ENCODE results near the gene KCNH3. TPM values are rescaled to one million over a fixed set of nuclear protein-coding genes. Genes with fewer than 3 reads are reported as not detected.
A peak's percentile ranks its signal among the peaks of the same experiment; 100 is the strongest.

KCNH3 gene
- total RNA-seq, 2 donors from 2014 or later = 1.1 to 1.3 TPM

DNA sequence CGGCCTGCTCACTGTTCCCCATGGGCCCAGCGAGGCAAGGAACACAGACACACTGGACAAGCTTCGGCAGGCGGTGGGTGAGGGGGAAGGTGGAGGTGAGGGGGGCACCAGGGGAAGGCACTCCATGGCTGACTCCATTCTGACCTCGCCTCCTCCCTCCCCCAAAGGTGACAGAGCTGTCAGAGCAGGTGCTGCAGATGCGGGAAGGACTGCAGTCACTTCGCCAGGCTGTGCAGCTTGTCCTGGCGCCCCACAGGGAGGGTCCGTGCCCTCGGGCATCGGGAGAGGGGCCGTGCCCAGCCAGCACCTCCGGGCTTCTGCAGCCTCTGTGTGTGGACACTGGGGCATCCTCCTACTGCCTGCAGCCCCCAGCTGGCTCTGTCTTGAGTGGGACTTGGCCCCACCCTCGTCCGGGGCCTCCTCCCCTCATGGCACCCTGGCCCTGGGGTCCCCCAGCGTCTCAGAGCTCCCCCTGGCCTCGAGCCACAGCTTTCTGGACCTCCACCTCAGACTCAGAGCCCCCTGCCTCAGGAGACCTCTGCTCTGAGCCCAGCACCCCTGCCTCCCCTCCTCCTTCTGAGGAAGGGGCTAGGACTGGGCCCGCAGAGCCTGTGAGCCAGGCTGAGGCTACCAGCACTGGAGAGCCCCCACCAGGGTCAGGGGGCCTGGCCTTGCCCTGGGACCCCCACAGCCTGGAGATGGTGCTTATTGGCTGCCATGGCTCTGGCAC lies 18.5 kb downstream of the KCNH3 start:
- no peaks in the 10 kb centered on the region for H3K27me3 Mint-ChIP-seq
- H3K4me1 Mint-ChIP-seq = peaks cover 3% of the 10 kb centered on the region
- no peak overlapping the region for H3K4me3 Mint-ChIP-seq
- peaks cover 51% of the 10 kb centered on the region for H3K36me3 Mint-ChIP-seq (ENCODE audit: low read depth)
- no peak for ATAC-seq (replicated peaks)
- H3K27ac Mint-ChIP-seq = peak overlapping the region; percentile 23
- H3K9me3 Mint-ChIP-seq = no peaks in the 10 kb centered on the region

DNA sequence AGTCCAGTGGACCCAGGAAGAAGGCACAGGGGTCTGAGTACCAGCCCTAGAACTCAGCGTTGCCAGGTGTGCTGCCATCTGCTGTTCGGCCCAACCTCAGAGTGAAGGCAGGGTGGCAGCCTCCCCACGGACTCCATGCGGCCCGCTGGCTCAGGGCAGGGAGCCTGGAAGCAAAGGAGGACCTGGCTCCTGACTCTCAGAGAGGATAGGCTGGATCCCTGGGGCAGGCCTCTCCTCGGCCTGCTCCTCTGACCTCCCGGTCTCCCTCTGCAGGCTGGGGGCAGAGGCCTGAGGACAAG lies 19.0 kb downstream of the KCNH3 start:
- Mint-ChIP-seq H3K36me3 (ENCODE audit: low read depth) (peaks cover 56% of the 10 kb centered on the region), H3K9me3 (no peaks in the 10 kb centered on the region), H3K27ac (no peak overlapping the region), H3K27me3 (no peaks in the 10 kb centered on the region), H3K4me1 (peaks cover 3% of the 10 kb centered on the region), H3K4me3 (no peak overlapping the region)
- no peak for ATAC-seq (replicated peaks)

DNA sequence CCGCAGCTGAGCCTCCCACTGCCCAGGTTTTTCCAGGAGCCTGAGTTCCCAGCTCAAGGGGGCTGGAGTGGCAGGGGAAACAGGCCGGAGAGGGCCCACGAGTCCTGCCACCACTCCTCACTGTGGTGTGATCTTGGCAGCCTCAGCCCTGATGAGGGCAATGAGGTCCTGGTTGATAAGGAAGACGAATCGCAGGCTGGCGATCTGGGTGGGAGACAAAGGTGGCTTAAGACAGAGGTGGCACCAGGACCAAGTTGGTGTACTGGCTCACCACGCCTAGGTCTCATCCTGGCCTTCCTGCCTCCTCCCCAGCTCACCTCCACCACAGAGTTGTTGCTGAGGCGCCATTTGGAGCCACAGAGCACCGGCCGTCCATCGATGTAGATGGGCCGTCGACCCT lies 19.7 kb downstream of the KCNH3 start:
- peaks cover 3% of the 10 kb centered on the region for H3K4me1 Mint-ChIP-seq

DNA sequence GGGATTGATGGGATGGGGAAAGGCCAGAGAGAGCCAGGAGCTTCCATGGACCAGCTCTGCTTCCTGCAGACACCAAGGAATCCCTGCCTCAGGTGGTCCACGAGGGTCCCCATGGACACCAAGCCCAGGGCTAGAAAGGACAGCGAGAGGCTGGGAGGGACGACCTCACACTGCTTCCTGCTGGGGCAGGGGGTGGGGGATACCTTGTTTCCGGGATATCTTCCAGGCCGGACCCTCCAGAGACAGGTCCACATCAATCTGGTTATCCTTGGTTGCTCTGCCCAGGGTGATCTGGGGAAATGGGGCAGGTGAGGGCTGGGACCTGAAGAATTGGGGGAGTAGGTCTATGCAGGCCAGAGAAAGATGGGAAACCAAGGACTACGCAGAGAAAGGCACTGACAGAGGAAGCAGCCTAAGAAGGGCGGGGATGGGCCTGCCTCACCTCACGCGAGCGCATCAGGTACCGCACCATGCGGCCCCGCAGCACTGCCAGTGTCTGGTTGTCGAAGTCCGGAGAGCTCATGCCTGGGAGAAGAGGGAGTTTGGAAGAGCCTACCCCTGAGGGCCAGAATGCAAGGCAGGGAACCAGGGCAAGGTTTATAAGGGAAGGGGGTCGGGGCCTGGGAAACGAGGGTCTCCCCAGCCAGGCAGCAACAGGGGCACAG lies 20.3 kb downstream of the KCNH3 start:
- Mint-ChIP-seq H3K4me3 (no peak overlapping the region), H3K4me1 (peaks cover 3% of the 10 kb centered on the region), H3K9me3 (no peaks in the 10 kb centered on the region), H3K36me3 (ENCODE audit: low read depth) (peaks cover 64% of the 10 kb centered on the region), H3K27me3 (no peaks in the 10 kb centered on the region), H3K27ac (no peak overlapping the region)
- no peak for ATAC-seq (replicated peaks)

More for the DNA sequence above, 19.7 kb downstream of the KCNH3 start:
- no peak overlapping the region for H3K4me3 Mint-ChIP-seq
- no peak for ATAC-seq (replicated peaks)
- no peaks in the 10 kb centered on the region for H3K9me3 Mint-ChIP-seq
- peaks cover 58% of the 10 kb centered on the region for H3K36me3 Mint-ChIP-seq (ENCODE audit: low read depth)
- H3K27me3 Mint-ChIP-seq = no peaks in the 10 kb centered on the region
- no peak overlapping the region for H3K27ac Mint-ChIP-seq

DNA sequence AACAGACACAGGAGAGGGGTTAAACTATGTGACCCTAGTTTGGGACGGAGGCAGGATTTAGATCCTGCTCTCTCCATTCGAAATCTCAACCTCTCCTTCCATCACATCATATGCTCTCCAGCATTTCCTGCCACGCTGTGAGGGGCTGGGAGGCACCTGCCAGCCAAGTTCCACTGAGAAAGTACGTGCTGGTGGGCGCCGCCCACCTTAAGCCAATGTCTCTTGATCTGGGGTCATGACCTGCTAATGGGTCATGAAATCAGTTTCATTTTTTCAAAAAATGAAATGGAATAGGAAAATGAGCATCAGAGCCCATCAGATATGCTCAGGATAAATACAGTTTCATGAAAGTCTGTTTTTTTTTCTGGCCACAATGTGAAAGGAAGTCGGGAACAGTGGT lies 21.9 kb downstream of the KCNH3 start:
- H3K9me3 Mint-ChIP-seq = no peaks in the 10 kb centered on the region
- H3K27me3 Mint-ChIP-seq = no peaks in the 10 kb centered on the region
- peaks cover 7% of the 10 kb centered on the region for H3K4me1 Mint-ChIP-seq
- peaks cover 79% of the 10 kb centered on the region for H3K36me3 Mint-ChIP-seq (ENCODE audit: low read depth)
- ATAC-seq (replicated peaks) = no peak
- H3K4me3 Mint-ChIP-seq = no peak overlapping the region
- H3K27ac Mint-ChIP-seq = peak overlapping the region; percentile 22

DNA sequence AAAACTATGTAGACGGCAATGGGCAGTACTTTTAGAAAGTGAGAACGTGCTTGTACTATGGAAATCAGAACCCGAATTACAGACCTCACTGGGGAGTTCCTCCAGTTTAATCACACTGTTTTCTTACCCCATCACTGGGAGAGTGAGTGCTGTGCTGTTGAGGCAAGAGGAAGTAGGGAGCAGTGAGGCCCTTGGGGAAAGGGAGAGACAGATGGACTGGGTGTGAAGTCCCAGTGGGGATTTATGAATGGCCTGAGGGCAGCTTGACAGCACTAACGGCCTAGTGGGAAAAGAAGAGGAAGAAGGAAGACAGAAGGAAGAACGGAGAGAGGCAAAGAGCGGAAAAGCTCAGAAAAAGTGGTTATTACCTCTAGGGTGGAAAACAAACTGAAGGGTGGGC lies 23.4 kb downstream of the KCNH3 start:
- Mint-ChIP-seq H3K27me3 (no peaks in the 10 kb centered on the region), H3K4me1 (peaks cover 9% of the 10 kb centered on the region), H3K27ac (no peak overlapping the region), H3K9me3 (no peaks in the 10 kb centered on the region), H3K4me3 (no peak overlapping the region), H3K36me3 (ENCODE audit: low read depth) (peaks cover 70% of the 10 kb centered on the region)
- no peak for ATAC-seq (replicated peaks)

DNA sequence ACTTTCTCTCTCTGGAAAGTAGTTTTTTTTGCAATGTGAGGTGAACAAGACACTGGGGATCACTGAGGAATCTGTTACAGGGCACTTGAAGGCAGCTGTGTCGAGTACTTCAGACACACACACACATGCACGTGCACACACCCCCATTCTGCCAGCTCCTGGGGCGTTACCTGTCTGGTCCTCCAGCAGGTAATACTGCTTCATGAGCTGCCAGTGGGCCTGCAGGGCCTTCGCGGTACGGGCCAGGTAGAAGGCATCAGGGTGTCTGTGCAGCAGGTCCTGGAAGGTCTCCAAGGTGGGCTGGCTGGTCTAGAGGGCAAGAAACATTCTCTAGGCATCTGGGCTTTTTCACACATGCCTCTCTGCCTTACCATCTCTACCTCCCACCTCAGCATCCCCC lies 24.0 kb downstream of the KCNH3 start:
- H3K9me3 Mint-ChIP-seq = no peaks in the 10 kb centered on the region
- no peaks in the 10 kb centered on the region for H3K27me3 Mint-ChIP-seq
- no peak for ATAC-seq (replicated peaks)
- H3K4me3 Mint-ChIP-seq = no peak overlapping the region
- no peak overlapping the region for H3K27ac Mint-ChIP-seq
- H3K36me3 Mint-ChIP-seq (ENCODE audit: low read depth) = peaks cover 72% of the 10 kb centered on the region
- H3K4me1 Mint-ChIP-seq = peaks cover 9% of the 10 kb centered on the region

DNA sequence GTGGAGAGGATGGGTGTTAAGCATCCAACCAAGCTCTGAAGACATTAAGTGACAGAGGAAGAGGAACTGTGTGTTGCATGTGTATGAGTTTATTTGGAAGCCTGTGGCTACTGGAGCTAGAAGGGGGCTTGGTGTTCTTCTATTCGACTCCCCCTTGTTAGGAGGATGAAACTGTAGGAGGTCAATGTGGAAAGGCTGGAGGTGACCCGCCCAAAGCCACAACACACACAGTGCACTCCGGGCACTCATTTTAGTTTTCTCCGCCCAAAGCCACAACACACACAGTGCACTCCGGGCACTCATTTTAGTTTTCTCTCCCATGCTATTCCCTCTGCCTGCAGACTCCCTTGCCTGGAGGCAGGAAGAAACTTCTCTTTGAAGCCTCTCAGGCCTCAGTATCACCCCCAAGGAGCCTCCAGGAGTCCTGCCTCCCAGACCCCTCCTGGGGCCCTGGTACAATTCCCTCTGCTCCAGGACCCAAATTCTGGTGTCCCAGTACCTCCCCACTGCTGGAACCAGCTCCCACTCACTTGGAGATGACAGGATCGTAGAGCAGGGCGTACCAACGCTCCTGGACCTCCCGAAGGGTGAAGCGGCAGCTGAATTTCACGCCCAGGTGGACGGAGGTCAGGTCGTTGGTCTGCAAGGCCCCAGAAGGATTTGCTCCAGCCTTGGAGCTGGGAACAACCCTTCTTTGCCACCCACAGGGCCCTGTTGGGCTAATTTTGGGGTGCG lies 25.3 kb downstream of the KCNH3 start:
- H3K9me3 Mint-ChIP-seq = no peaks in the 10 kb centered on the region
- H3K27me3 Mint-ChIP-seq = no peaks in the 10 kb centered on the region
- no peak overlapping the region for H3K4me3 Mint-ChIP-seq
- peaks cover 68% of the 10 kb centered on the region for H3K36me3 Mint-ChIP-seq (ENCODE audit: low read depth)
- H3K27ac Mint-ChIP-seq = peak overlapping the region; percentile 41
- no peak for ATAC-seq (replicated peaks)
- peaks cover 16% of the 10 kb centered on the region for H3K4me1 Mint-ChIP-seq

DNA sequence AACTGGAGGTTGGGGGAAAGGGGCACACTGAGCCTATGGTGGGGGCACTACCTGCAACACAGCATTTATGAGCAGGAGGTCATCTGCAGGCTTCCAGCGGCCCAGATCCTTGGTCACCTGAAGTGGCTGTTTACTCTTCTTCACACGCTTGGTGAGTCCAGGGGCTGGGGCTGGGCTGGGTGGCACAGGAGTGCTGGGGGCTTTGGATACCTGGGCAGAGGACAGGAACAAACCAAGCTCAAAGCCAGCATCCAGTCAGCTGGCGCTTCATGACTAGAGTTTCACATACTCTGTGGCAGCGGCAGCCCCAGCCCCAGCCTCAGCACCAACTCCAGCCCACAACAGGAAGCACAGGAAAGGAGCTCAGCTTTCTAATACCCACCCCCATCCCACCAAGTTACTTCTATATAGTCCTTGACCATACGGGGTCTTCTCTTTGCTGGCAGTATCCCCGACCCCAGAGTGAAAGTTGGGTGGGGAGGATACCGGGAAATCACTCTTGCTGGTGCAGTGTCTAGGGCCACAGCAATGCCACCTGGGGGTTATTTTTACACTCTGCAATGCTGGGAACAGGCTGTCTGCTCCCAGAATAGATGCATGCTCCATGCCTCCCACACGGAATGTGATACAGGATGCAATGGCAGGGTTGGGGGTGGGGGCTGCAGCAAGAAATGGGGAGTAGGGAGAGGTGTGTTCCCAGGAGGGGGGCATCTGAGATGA lies 26.0 kb downstream of the KCNH3 start:
- Mint-ChIP-seq H3K9me3 (no peaks in the 10 kb centered on the region), H3K27ac (peak overlapping the region; percentile 65), H3K27me3 (no peaks in the 10 kb centered on the region), H3K4me3 (peak overlapping the region; percentile 28), H3K4me1 (peaks cover 16% of the 10 kb centered on the region), H3K36me3 (ENCODE audit: low read depth) (peaks cover 61% of the 10 kb centered on the region)
- ATAC-seq (replicated peaks) = no peak

DNA sequence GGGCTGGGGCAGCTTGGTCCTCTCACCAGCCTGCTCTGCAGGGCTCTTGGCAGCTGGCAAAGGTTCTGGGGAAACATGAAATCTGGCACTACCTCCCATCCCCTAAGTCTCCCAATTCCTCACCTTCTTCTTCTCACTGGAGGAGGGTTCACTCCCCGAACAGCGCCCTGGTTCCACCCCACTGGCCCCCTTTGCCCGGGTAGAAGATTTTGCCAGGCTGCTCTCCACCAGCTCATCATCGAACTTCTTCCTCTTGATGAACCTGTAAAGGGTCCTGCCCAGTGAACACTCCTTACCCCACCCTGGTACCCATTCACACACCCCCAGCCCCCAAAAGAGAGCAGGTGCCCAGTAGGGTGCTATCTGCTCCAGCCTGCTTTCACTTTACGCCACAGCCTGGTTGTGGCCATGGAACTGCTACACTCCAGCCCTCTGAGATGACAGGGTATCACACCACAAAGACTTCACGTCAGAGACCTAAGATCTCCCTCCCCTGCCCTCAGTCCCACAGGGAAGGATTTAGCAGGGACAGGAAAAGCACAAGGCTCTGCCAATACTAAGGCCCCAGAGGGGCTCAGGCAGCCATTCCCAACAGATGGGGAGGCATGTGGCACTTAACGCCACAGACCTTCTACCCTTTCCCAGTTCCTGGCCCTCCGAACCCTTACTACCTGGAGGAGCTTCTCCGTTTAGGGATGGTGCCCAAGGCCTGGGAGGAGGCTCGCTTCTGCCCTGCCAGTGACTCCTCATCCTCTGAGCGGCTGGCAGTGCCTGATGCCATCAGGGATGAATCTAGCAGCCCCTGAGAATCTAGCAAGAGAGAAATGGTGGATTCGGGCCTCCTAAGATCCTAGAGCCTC lies 26.8 kb downstream of the KCNH3 start:
- peaks cover 19% of the 10 kb centered on the region for H3K4me1 Mint-ChIP-seq
- peak overlapping the region; percentile 65 for H3K27ac Mint-ChIP-seq
- no peaks in the 10 kb centered on the region for H3K27me3 Mint-ChIP-seq
- peak overlapping the region; percentile 28 for H3K4me3 Mint-ChIP-seq
- H3K9me3 Mint-ChIP-seq = no peaks in the 10 kb centered on the region
- ATAC-seq (replicated peaks) = no peak
- peaks cover 53% of the 10 kb centered on the region for H3K36me3 Mint-ChIP-seq (ENCODE audit: low read depth)

DNA sequence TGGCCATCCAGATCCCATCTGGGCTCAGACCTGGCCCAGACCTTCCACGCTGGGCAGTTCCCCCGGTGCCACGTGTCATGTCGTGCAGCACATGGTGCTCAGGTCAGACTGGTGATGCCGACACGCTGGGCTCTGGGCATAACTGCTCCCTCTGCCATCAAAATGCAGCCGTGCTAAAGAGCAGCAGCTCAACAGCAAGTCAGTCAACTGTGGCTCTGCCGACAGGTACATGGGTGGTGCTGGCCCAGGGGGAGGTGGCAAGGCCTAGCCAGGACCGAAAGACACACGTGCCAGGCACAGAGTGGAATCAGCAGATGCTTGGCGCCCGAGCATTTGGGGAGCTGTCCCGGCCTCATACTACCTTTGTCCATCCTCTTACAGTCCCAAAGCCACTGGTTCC lies 27.5 kb downstream of the KCNH3 start:
- peaks cover 23% of the 10 kb centered on the region for H3K4me1 Mint-ChIP-seq
- no peak for ATAC-seq (replicated peaks)
- peaks cover 46% of the 10 kb centered on the region for H3K36me3 Mint-ChIP-seq (ENCODE audit: low read depth)
- no peak overlapping the region for H3K4me3 Mint-ChIP-seq
- no peak overlapping the region for H3K27ac Mint-ChIP-seq
- H3K9me3 Mint-ChIP-seq = no peaks in the 10 kb centered on the region
- H3K27me3 Mint-ChIP-seq = no peaks in the 10 kb centered on the region

DNA sequence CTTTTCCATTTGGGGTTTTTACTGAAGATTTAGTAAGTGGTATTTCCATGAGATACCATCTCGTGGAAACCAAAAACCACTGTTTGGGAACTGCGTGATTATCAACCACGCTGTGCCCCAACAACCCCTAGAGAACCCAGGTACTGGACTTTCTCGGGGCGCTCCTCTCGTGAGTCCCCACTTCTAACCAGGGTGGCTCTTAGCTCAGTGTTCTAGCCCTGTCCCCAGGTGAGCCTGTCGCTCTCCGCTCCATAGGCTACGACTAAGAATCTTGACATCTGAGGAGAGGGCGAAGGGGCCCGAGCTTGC lies 28.4 kb downstream of the KCNH3 start:
- Mint-ChIP-seq H3K9me3 (no peaks in the 10 kb centered on the region), H3K4me3 (peak overlapping the region; percentile 99), H3K27me3 (no peaks in the 10 kb centered on the region), H3K36me3 (ENCODE audit: low read depth) (peaks cover 37% of the 10 kb centered on the region), H3K4me1 (peaks cover 29% of the 10 kb centered on the region), H3K27ac (peak overlapping the region; percentile 98)
- ATAC-seq (replicated peaks) = peak; percentile 7

DNA sequence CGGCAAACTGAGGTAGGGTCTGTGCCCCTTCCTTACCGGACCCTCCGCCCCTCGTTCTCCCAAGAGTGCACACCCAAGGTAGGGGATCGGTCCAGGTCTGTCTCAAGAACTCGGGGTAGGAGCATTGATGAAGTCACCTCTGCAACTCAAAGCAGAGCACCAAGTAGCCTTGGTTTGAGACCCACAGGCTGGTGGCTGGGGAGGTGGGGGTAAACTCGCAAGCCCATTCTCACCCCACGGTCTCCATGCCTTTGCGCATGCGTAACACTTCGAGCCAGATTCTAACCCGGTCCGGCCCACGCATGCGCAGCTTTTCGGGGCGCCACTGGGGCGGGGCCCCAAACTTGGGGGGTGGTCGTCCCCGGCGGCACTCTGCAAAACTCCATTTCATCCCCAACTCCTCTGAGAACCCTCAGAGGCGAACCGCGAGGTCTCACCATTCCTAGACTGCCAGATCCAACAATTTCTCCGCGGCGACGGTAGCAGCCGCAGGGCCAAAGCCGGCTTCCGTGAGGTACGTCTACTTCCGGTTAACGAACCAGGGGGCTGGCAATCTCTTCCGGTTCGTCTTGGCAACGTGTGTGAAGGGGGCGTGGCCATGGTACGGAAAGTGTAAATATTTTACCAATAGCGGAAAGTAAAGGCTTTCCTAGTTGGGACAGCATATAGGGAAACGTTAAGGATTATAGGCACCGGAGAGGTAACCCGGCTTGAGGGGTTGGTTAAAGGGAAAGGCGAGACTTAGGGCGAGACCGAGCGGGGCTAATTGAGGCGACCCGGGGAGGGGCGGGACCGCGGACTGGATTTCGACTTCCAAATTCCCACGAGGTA lies 29.0 kb downstream of the KCNH3 start, which contains the start of gene MCRS1:
MCRS1 (minus strand) TSS at position 532 of the 831 bp plus-strand sequence. CDS start 1,411 bp downstream, outside the sequence.
- ATAC-seq (replicated peaks) = peak; percentile 97
- H3K27me3 Mint-ChIP-seq = no peaks in the 10 kb centered on the region
- peaks cover 31% of the 10 kb centered on the region for H3K36me3 Mint-ChIP-seq (ENCODE audit: low read depth)
- H3K4me3 Mint-ChIP-seq = peak within 1 kb of the TSS; percentile 99
- H3K27ac Mint-ChIP-seq = peak within 1 kb of the TSS; percentile 98
- H3K9me3 Mint-ChIP-seq = no peaks in the 10 kb centered on the region
- peaks cover 29% of the 10 kb centered on the region for H3K4me1 Mint-ChIP-seq

Data from activated T-helper 17 cell treated with anti-CD3 and anti-CD28 coated beads, Interleukin-2, amount 50 U/mL, for 72 hours (primary cell).